ENCODE measurements around the gene GJC1. TPM values are rescaled to one million over a fixed set of nuclear protein-coding genes. Genes with fewer than 3 reads are reported as not detected.

The GJC1 gene
- total RNA-seq, 2 experiments from 2014 or later: 2.7 to 3.7 TPM

- Mint-ChIP-seq H3K36me3 (no peaks in the 10 kb centered on the region), H3K27me3 (peaks cover 6% of the 10 kb centered on the region), H3K9me3 (ENCODE audit: low read depth) (no peaks in the 10 kb centered on the region), H3K27ac (peak overlapping the region; percentile 4), H3K4me1 (peaks cover 13% of the 10 kb centered on the region), H3K4me3 (no peak overlapping the region)
- CTCF ChIA-PET: interaction anchor here (0.9 to 1.1 kb wide), 2 partner anchors 10 kb away, joined by 3 to 5 read pairs; no protein-coding TSS in a partner anchor
- DNase-seq (peak; percentile 52), ATAC-seq (peak; percentile 57)
Observed at GRCh38 chr17:44768505-44769142, 61.5 kb downstream of the GJC1 start.

DNA sequence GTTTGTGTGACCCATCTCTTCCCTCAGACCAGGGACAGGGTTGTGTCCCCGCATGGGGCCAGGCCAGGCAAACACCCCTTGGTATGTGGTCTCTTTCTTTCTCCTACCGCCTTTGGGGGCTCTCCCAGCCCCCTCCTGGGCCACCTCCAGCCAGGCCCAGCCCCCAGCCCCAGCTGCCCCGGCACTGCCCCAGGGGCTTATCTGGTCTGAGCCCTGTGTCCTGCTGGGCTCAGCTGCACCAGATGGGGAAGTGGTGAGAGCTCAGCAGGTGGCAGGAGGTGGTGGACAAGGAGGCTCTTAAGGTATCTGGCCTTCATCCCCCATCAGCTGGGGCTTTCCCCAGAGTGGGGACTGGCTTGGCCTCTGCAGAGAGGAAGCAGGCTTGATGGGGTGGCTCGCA lies 62.6 kb downstream of the GJC1 start:
- no peaks in the 10 kb centered on the region for H3K9me3 Mint-ChIP-seq (ENCODE audit: low read depth)
- H3K36me3 Mint-ChIP-seq: no peaks in the 10 kb centered on the region
- no peak for ATAC-seq
- DNase-seq: no peak
- H3K27ac Mint-ChIP-seq: no peak overlapping the region
- CTCF ChIA-PET: interaction anchor here (0.9 kb wide), 1 partner anchor 12 kb away, joined by 3 read pairs; no protein-coding TSS in a partner anchor
- H3K4me3 Mint-ChIP-seq: no peak overlapping the region
- peaks cover 13% of the 10 kb centered on the region for H3K4me1 Mint-ChIP-seq
- H3K27me3 Mint-ChIP-seq: peaks cover 6% of the 10 kb centered on the region

- H3K36me3 Mint-ChIP-seq: no peaks in the 10 kb centered on the region
- H3K27ac Mint-ChIP-seq: no peak overlapping the region
- ATAC-seq (no peak), DNase-seq (no peak)
- no peak overlapping the region for H3K4me3 Mint-ChIP-seq
- no peaks in the 10 kb centered on the region for H3K9me3 Mint-ChIP-seq (ENCODE audit: low read depth)
- CTCF ChIA-PET: no interaction called here
- peaks cover 13% of the 10 kb centered on the region for H3K4me1 Mint-ChIP-seq
- H3K27me3 Mint-ChIP-seq: peaks cover 6% of the 10 kb centered on the region
Observed at GRCh38 chr17:44766409-44767038, 63.6 kb downstream of the GJC1 start.

DNA sequence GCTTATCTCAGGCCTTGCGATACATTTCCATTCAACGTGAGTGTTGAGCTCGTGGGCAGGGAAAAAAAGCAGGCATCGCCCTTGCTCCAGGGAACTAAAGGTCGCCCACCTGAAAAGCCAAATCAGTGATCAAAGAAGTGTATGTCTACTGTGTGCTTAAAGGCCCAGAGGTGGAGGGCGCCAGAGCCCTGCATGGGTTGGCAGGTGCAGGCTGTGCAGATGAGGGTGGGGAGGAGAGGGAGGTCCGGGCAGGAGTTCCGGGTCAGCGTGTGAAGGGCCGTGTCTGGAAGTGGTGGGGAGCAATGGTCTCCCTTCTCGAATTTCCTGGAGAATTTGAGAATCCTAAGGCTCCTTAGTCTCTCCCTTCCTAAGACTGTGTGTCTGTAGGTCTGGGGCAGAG lies 64.1 kb downstream of the GJC1 start:
- ATAC-seq (no peak), DNase-seq (no peak)
- CTCF ChIA-PET: interaction anchor here (0.6 kb wide), 2 partner anchors 49 to 77 kb away, joined by 3 read pairs; no protein-coding TSS in a partner anchor
- Mint-ChIP-seq H3K9me3 (ENCODE audit: low read depth) (no peaks in the 10 kb centered on the region), H3K27ac (no peak overlapping the region), H3K4me1 (peaks cover 13% of the 10 kb centered on the region), H3K27me3 (peaks cover 12% of the 10 kb centered on the region), H3K36me3 (no peaks in the 10 kb centered on the region), H3K4me3 (no peak overlapping the region)

DNA sequence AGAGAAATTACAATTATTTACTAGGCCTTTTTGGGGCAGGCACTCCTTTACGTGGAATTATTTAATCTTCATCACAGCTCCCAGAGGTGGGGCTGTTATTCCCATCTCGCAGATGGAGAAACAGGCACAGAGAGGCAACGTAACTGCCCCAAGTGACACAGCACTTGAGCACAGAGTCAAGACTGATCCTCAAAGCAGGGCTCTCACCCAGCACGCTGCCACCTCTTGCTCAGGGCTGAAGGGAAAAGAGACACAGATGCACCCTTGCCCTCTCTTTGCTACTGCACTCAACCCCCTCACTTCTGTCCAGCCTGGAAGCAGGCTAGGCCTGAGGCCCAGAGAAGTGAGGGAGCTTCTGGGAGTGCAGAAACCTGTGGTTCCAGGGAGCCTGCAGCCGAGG lies 66.9 kb downstream of the GJC1 start:
- CTCF ChIA-PET: interaction anchor here (1.5 kb wide), 1 partner anchor 12 kb away, joined by 6 read pairs; no protein-coding TSS in a partner anchor
- peaks cover 21% of the 10 kb centered on the region for H3K27me3 Mint-ChIP-seq
- H3K4me3 Mint-ChIP-seq: no peak overlapping the region
- ATAC-seq (no peak), DNase-seq (no peak)
- no peaks in the 10 kb centered on the region for H3K9me3 Mint-ChIP-seq (ENCODE audit: low read depth)
- H3K4me1 Mint-ChIP-seq: peaks cover 6% of the 10 kb centered on the region
- no peak overlapping the region for H3K27ac Mint-ChIP-seq
- H3K36me3 Mint-ChIP-seq: no peaks in the 10 kb centered on the region

DNA sequence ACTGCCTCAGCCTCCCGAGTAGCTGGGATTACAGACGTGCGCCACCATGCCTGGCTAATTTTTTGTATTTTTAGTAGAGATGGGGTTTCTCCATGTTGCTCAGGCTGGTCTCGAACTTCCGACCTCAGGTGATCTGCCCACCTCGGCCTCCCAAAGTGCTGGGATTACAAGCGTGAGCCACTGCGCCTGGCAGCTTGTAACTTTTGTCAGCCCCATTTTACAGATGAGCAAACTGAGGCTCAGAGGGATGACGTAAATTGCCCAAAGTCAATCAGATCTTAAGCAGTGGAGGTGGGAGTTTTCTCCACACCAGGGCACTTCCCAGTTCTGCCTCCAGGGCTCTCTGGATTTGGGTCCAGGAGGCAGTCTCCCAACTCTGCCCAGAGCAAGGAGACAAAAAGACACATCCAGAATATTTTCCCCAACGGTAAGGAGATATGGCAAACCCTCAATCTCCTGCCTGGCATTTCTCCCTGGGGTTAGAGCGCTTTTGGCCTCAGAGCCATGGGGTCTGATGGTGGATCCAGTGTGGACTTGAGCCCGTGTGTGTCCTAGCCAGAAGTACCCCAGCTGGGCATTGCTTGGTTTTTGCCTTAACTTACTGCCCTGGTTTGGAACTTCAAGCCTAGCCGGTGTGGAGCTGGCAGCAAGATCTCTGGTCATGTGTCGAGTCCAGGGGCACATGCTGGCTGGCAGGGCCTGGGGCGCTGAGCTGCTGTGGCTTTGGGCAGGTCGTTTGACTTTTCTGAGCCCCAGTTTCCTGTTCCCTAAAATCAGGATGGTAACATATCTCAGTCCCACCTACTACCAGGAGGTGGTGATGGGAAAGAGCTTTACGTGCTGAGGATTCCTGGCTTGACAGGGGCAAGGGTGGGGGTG lies 67.9 kb downstream of the GJC1 start:
- CTCF ChIA-PET: no interaction called here
- Mint-ChIP-seq H3K27me3 (peaks cover 31% of the 10 kb centered on the region), H3K9me3 (ENCODE audit: low read depth) (no peaks in the 10 kb centered on the region), H3K36me3 (no peaks in the 10 kb centered on the region), H3K27ac (no peak overlapping the region), H3K4me3 (no peak overlapping the region), H3K4me1 (no peaks in the 10 kb centered on the region)
- ATAC-seq: no peak
- no peak for DNase-seq

DNA sequence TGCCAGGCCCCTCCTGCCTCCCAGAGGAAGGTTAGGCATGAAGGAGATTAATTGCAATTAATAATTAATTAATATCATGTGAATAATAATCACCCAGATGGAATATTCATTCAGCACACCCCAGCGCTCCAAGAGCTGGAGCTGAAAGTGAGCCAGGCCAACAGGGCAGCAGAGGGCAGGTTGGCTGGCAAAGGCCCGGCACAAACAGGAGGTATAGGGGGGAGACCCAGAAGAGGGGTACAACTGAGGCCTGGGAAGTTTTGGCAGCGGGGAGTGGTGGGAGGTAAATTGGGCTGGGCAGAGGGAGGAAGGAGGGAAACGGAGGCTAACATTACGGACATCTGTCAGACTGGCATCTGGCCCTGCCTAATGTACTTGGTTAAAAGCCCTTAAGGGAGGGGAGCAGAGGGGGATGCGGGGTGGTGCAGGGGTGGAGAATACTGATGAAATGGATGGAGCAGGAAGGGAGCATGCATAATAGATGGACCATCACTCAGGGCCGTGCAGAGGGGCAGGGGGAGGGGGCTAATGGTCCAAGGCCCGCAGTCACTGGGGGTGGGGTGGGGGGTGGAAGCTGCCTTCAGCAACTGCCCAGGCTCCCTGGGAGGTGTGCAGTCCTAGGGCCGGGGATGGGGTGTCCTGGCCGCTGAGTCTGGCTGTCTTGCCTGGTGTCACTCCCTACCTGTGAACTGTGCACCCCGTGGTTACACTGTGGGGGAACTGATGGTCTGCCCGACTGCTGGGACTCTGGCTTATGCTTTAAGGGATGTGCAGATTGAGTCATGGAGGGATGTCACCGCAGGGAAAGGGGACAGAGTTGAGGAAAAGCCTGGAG lies 69.4 kb downstream of the GJC1 start:
- ATAC-seq: no peak
- Mint-ChIP-seq H3K4me1 (no peaks in the 10 kb centered on the region), H3K27ac (no peak overlapping the region), H3K9me3 (ENCODE audit: low read depth) (no peaks in the 10 kb centered on the region), H3K4me3 (no peak overlapping the region), H3K36me3 (no peaks in the 10 kb centered on the region), H3K27me3 (peaks cover 28% of the 10 kb centered on the region)
- CTCF ChIA-PET: interaction anchor here (1.4 to 1.5 kb wide), 2 partner anchors 14 to 19 kb away, joined by 3 to 5 read pairs; no protein-coding TSS in a partner anchor
- DNase-seq: no peak

- ATAC-seq: no peak
- H3K4me1 Mint-ChIP-seq: no peaks in the 10 kb centered on the region
- H3K27ac Mint-ChIP-seq: no peak overlapping the region
- no peaks in the 10 kb centered on the region for H3K36me3 Mint-ChIP-seq
- DNase-seq: no peak
- no peaks in the 10 kb centered on the region for H3K9me3 Mint-ChIP-seq (ENCODE audit: low read depth)
- no peak overlapping the region for H3K4me3 Mint-ChIP-seq
- H3K27me3 Mint-ChIP-seq: peaks cover 28% of the 10 kb centered on the region
- CTCF ChIA-PET: interaction anchor here (0.9 to 1.5 kb wide), 3 partner anchors 14 to 69 kb away, joined by 3 to 5 read pairs (median 3); no protein-coding TSS in a partner anchor
Observed at GRCh38 chr17:44759916-44760243, 70.2 kb downstream of the GJC1 start.

GRCh38 chr17:44759086-44759915 lies 70.8 kb downstream of the GJC1 start:
- Mint-ChIP-seq H3K9me3 (ENCODE audit: low read depth) (no peaks in the 10 kb centered on the region), H3K4me3 (no peak overlapping the region), H3K27ac (no peak overlapping the region), H3K36me3 (no peaks in the 10 kb centered on the region), H3K27me3 (peaks cover 28% of the 10 kb centered on the region), H3K4me1 (no peaks in the 10 kb centered on the region)
- CTCF ChIA-PET: interaction anchor here (0.9 to 1.5 kb wide), 4 partner anchors 10 to 68 kb away, joined by 3 to 5 read pairs (median 3); no protein-coding TSS in a partner anchor
- DNase-seq (no peak), ATAC-seq (peak; percentile 25)

- CTCF ChIA-PET: interaction anchor here (1.1 to 1.4 kb wide), 3 partner anchors 11 to 21 kb away, joined by 3 to 5 read pairs (median 3); no protein-coding TSS in a partner anchor
- Mint-ChIP-seq H3K4me1 (no peaks in the 10 kb centered on the region), H3K9me3 (ENCODE audit: low read depth) (no peaks in the 10 kb centered on the region), H3K4me3 (no peak within 1 kb of the TSS), H3K36me3 (no peaks in the 10 kb centered on the region), H3K27me3 (peaks cover 28% of the 10 kb centered on the region), H3K27ac (no peak within 1 kb of the TSS)
- DNase-seq (no peak), ATAC-seq (peak; percentile 47)
Observed at GRCh38 chr17:44758414-44759085, 71.5 kb downstream of the GJC1 start, which contains the start of gene ADAM11. ADAM11 (plus strand) TSS chr17:44758988; CDS start chr17:44759200, 212 bp downstream.

GRCh38 chr17:44757918-44758413 lies 72.1 kb downstream of the GJC1 start:
- Mint-ChIP-seq H3K9me3 (ENCODE audit: low read depth) (no peaks in the 10 kb centered on the region), H3K27me3 (peaks cover 28% of the 10 kb centered on the region), H3K4me1 (no peaks in the 10 kb centered on the region), H3K4me3 (no peak overlapping the region), H3K36me3 (no peaks in the 10 kb centered on the region), H3K27ac (no peak overlapping the region)
- DNase-seq (no peak), ATAC-seq (no peak)
- CTCF ChIA-PET: interaction anchor here (1.3 kb wide), 1 partner anchor 22 kb away, joined by 3 read pairs; no protein-coding TSS in a partner anchor
